Lower lobe of right lung (tissue), 2 donors: ENCODE results near the gene TGM6. TPM values are rescaled to one million over a fixed set of nuclear protein-coding genes. Genes with fewer than 3 reads are reported as not detected.
A peak's percentile ranks its signal among the peaks of the same experiment; 100 is the strongest.

ENCODE experiments used
- ATAC-seq, 2 donors: fragments of 200-7000 bp; cut with Tn5 transposase; one replicate each; pipeline ENCODE4 v1.9.1; 2020 to 2022; ENCODE audit warnings: mild to moderate bottlenecking in 2 of 2, moderate library complexity in 2 of 2
- DNase-seq: peaks from one replicate; pipeline ENCODE4 v3.0.0-alpha.2; 2020
- H3K27ac ChIP-seq: fragments of 200-600 bp; one replicate; pipeline ENCODE4 v1.8.0; 2022
- H3K27me3 ChIP-seq: fragments of 200-600 bp; one replicate; pipeline ENCODE4 v1.8.0; 2022; ENCODE audit warnings: low read depth
- H3K36me3 ChIP-seq: fragments of 200-600 bp; one replicate; pipeline ENCODE4 v1.8.0; 2022; ENCODE audit warnings: mild to moderate bottlenecking
- H3K4me1 ChIP-seq: fragments of 200-600 bp; one replicate; pipeline ENCODE4 v1.8.0; 2022
- H3K4me3 ChIP-seq: fragments of 200-600 bp; one replicate; pipeline ENCODE4 v1.8.0; 2022; ENCODE audit warnings: mild to moderate bottlenecking
- H3K9me3 ChIP-seq: fragments of 200-600 bp; one replicate; pipeline ENCODE4 v1.8.0; 2022
- intact Hi-C: fragments of 100-400 bp; cut with DNase I; formaldehyde crosslinking; loops from one replicate; pipeline ENCODE4 v1.11.0; 2022
- total RNA-seq: library from RNA; stranded (reverse); fragmentation: NEBNext Ultra II Directional; extraction: Animal tissue kit (Norgen Biotek cat#: 25700); gene quantifications from one replicate; pipeline ENCODE4 v1.2.1, GENCODE V29; 2021
- TF ChIP-seq, protein P1 (sequence below): fragments of 200-600 bp; IDR thresholded peaks from one replicate; pipeline ENCODE4 v1.8.0; 2022; ENCODE audit warnings: antibody characterized with exemption, mild to moderate bottlenecking
- donor health status: DM: no; HTN: yes; CAD: no; lungs with severe emphysema.

Gene TGM6
- total RNA-seq, 1 donor from 2014 or later, result not detected

DNA sequence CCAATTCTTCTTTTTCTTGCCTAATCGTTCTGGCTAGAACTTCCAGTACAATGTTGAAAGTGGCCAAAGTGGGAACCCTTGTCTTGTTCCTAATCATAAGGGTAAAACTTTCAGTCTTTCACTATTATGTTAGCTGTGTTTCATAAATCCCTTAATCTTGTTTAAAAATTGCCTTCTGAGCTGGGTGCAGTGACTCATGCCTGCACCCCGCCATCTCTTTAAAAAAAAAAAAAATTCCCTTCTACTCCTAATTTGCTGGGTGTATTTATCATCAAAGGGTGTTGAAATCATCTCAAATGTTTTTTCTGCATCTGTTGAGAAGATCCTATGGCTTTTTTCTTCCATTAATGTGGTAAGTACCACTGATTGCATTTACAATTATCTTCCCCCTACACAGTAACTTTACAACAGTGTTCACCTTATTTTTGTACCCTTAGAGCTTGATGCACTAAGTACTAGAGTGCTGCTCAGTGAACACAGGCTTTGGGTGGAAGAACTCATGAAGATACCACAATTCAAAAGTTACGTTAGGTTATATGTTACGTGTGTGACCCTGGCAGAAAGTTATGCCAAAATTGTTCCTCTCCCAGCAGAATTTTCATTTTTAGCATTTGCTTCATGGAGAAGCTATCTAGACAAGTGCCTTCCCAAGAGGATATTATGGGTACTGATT lies 80.2 kb downstream of the TGM6 start:
- Histone ChIP-seq H3K27me3 (no peaks in the 10 kb centered on the region), H3K4me1 (no peaks in the 10 kb centered on the region), H3K36me3 (peaks cover 75% of the 10 kb centered on the region), H3K27ac (no peak overlapping the region), H3K9me3 (no peaks in the 10 kb centered on the region), H3K4me3 (no peak overlapping the region)
- TF ChIP-seq, protein P1, sequence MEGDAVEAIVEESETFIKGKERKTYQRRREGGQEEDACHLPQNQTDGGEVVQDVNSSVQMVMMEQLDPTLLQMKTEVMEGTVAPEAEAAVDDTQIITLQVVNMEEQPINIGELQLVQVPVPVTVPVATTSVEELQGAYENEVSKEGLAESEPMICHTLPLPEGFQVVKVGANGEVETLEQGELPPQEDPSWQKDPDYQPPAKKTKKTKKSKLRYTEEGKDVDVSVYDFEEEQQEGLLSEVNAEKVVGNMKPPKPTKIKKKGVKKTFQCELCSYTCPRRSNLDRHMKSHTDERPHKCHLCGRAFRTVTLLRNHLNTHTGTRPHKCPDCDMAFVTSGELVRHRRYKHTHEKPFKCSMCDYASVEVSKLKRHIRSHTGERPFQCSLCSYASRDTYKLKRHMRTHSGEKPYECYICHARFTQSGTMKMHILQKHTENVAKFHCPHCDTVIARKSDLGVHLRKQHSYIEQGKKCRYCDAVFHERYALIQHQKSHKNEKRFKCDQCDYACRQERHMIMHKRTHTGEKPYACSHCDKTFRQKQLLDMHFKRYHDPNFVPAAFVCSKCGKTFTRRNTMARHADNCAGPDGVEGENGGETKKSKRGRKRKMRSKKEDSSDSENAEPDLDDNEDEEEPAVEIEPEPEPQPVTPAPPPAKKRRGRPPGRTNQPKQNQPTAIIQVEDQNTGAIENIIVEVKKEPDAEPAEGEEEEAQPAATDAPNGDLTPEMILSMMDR, result no peak
- DNase-seq (no peak), ATAC-seq (no peak)
- intact Hi-C loops, result no loop called here

DNA sequence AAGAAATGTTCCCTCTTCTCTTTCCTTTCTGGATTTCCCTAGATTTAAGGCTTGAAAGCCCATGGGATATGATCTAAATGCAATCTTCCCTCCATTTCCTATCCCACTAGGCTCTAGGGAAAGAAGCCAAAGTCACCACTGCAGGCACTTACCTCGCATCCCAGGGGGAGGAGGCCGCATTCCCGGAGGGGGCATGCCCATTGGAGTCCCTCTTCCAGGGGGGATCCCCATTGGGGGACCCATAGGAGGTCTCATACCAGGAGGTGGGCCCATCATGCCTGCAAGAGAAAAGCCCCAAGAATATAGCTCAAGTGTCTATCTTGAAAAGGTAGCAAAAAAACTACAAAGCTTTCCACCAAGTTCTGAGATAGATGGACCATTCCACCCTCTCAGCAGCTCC lies 81.8 kb downstream of the TGM6 start:
- Histone ChIP-seq H3K27me3 (no peaks in the 10 kb centered on the region), H3K9me3 (no peaks in the 10 kb centered on the region), H3K36me3 (peaks cover 91% of the 10 kb centered on the region), H3K4me1 (peaks cover 5% of the 10 kb centered on the region), H3K4me3 (no peak overlapping the region), H3K27ac (no peak overlapping the region)
- DNase-seq (no peak), ATAC-seq (peak in 1 of 2 donors; percentile 23)
- TF ChIP-seq, protein P1, result no peak
- intact Hi-C loops, result no loop called here

DNA sequence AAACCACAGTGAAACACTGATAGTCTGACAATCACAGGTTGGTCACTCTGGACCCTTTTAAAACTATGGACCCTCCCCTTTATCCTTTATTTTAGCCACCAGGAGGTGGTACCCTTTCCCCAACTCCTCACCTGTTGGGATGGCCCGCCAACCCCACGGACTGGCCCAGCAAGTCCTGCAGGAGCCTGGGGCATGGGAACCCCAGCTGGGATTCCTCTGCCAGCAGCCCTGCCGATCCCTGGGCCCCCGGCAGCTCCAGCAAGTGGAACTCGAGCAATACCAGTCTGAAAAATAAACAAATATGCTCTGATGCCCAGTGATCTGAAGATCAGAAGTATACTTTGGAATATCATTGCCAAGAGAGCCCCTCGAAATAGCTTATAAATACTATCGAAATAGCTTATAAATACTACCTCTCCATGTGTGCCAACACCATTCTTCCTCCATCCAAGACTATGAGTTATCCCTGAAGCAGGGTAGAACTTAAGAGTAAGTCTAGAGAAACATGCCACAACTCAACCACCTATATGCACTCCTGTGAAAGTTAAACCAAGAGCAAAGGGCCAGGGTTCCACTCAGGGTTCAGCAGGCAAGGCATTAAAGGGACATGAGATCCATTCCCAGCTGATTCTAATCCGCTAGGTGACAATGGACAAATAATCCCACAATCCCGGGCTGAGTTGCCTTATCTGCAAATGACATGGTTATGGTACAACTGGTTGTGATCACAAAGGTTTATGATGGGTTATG lies 83.1 kb downstream of the TGM6 start:
- H3K4me3 ChIP-seq, result no peak overlapping the region
- no peaks in the 10 kb centered on the region for H3K9me3 ChIP-seq
- no peaks in the 10 kb centered on the region for H3K27me3 ChIP-seq
- intact Hi-C loops, result no loop called here
- no peak overlapping the region for H3K27ac ChIP-seq
- ATAC-seq (no peak), DNase-seq (no peak)
- peaks cover 96% of the 10 kb centered on the region for H3K36me3 ChIP-seq
- peaks cover 13% of the 10 kb centered on the region for H3K4me1 ChIP-seq
- TF ChIP-seq, protein P1, result no peak

DNA sequence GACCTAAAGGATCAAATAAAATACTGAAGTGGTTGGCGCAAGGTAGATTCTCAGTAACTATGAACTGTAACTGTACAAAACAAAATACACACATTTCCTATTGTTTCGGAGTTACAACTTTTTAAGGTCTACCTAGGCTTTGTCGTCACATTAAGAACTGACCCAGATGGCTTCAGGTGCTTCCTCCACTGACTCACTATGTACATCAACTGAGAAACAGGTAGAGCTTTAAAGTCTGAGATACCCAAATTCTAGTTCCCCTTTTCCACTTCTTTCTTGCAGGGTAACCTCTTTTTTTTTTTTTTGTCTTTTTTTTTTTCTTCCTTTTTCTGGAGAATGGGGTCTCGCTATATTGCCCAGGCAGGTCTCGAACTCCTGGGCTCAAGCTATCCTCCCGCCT lies 84.4 kb downstream of the TGM6 start:
- intact Hi-C loops, result no loop called here
- no peaks in the 10 kb centered on the region for H3K9me3 ChIP-seq
- H3K4me1 ChIP-seq, result peaks cover 23% of the 10 kb centered on the region
- H3K27me3 ChIP-seq, result no peaks in the 10 kb centered on the region
- H3K36me3 ChIP-seq, result peaks cover 83% of the 10 kb centered on the region
- ATAC-seq (no peak), DNase-seq (no peak)
- no peak overlapping the region for H3K4me3 ChIP-seq
- TF ChIP-seq, protein P1, result no peak
- H3K27ac ChIP-seq, result no peak overlapping the region

DNA sequence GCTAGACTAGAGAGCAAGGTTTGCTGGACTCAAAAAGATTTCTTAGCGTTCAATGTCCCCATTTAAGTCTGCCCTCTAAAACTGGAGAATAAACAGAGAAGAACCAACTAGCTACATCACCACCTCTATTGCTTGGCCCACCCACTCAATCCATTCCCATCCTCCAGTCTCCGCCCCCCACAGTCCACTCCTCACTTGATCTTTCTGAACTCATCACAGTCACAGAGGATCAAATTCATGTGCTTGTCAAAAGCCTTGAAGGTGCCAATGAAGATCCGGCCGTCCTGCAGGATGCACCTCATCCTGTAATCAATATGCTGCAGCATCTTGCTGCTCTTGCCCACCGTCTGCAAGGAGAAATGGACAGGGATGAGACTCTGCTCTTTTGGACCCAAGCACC lies 86.7 kb downstream of the TGM6 start:
- no peaks in the 10 kb centered on the region for H3K27me3 ChIP-seq
- TF ChIP-seq, protein P1, result no peak
- intact Hi-C loops, result no loop called here
- H3K36me3 ChIP-seq, result peaks cover 60% of the 10 kb centered on the region
- DNase-seq (no peak), ATAC-seq (no peak)
- no peaks in the 10 kb centered on the region for H3K9me3 ChIP-seq
- H3K4me3 ChIP-seq, result no peak overlapping the region
- peaks cover 23% of the 10 kb centered on the region for H3K4me1 ChIP-seq
- no peak overlapping the region for H3K27ac ChIP-seq
